OCI-LY3 (cell line): ENCODE measurements around the gene ANLN.

ENCODE experiments used
- CTCF ChIP-seq: fragments of 200-600, 300-600 bp; sonication (generic); IDR thresholded peaks from 2 replicates; pipeline ENCODE4 v1.5.1; 2014; ENCODE audit warnings: antibody characterized with exemption, low read length, low read depth
- EZH2phosphoT487 ChIP-seq: fragments of 200-600 bp; shearing (Covaris generic); IDR thresholded peaks from 2 replicates; pipeline ENCODE4 v1.6.1; 2018; ENCODE audit warnings: antibody characterized with exemption, mixed run types, low read depth

GRCh38 chr7:36422072-36422471, 32.4 kb downstream of the ANLN start:
- TF ChIP-seq CTCF (no peak), EZH2phosphoT487 (no peak)
